ENCODE measurements around the gene PITPNC1.

Gene PITPNC1

GRCh38 chr17:67500677-67501300 lies 123.7 kb downstream of the PITPNC1 start:
- no peak overlapping the region for H3K27ac ChIP-seq
- no peak for TF ChIP-seq CTCF (IDR thresholded peaks at IDR 0.05)
- no peak for TF ChIP-seq ZFX (IDR thresholded peaks at IDR 0.05; ENCODE audit: borderline replicate concordance)

DNA sequence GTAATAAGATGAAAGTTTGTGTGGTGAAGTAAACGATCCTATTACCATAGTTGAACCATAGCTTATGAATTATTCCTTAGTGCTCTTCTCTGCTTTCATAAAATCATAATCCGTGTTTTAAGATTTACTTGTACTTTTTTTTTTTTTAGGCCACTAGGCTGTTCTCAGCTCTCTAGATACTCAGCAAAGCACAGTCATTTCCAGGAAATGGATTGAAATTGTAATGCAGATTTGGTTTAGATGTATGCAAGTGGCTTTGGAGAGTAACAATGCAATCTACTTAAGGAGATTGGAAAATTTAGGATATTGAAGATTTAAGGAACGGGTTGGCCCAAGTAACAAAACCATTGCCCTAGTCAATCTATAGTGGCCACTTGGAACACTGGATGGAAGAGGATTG lies 125.1 kb downstream of the PITPNC1 start:
- no peak overlapping the region for H3K27ac ChIP-seq
- TF ChIP-seq CTCF (IDR thresholded peaks at IDR 0.05), result no peak
- TF ChIP-seq ZFX (IDR thresholded peaks at IDR 0.05; ENCODE audit: borderline replicate concordance), result no peak

DNA sequence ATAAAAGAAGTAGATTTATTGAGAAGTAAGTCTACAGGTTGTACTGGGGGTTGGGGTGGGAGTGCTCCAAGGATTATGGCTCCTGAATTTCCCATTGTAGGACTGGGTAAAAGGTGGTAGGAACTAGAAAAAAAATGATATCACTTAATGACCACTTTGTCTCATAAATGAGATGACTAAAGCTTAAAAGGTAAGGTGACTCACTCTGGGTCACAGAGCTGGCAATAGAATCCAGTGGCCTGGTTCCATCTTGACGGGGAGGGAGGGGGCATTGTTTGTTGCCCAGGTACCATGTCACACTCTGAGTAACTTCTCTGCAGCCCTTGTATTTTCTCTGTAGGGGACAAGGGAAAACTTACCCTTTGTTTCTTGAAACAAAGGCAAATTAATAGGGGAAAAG lies 126.1 kb downstream of the PITPNC1 start:
- TF ChIP-seq ZFX (IDR thresholded peaks at IDR 0.05; ENCODE audit: borderline replicate concordance), result no peak
- TF ChIP-seq CTCF (IDR thresholded peaks at IDR 0.05), result no peak
- H3K27ac ChIP-seq, result no peak overlapping the region

DNA sequence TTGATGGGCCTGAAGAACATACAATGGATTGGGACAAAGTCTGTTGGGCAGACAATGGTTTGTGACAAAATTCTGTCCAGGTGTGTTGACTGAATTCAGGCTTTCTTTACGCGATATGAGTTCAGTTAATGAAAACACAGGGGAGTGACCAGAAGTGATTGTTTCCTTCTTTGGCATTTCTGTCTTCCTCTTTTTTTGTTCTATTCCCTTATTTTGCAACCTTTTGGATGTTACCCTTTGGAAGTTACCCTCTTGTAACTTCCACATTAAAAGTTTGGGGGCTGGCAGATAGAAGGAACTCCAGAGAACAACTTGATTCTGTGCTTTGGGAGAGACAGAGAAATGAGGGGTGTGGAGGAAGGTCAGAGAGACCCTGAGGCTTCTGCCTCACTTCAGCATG lies 126.7 kb downstream of the PITPNC1 start:
- H3K27ac ChIP-seq, result no peak overlapping the region
- TF ChIP-seq CTCF (IDR thresholded peaks at IDR 0.05) (no peak), ZFX (IDR thresholded peaks at IDR 0.05; ENCODE audit: borderline replicate concordance) (no peak)

DNA sequence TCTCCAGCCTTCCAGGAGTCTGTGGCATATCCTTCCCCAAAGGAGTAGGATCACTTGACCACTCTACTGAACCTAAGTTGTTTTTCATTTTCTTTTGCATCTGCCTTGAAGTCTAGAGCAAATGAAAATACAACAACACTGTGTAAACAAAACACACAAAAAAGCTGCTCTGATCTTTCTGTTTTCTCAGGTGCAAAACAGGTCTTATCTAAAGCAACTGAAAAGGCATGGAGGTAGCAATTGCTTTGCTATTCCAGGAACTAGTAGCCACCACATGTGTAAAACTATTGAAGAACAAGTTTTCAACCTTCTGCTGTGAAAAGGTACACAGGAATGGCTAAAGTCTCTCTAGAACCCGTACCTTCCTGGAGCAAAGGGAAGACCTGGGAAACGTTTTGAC lies 127.1 kb downstream of the PITPNC1 start:
- no peak overlapping the region for H3K27ac ChIP-seq
- no peak for TF ChIP-seq ZFX (IDR thresholded peaks at IDR 0.05; ENCODE audit: borderline replicate concordance)
- no peak for TF ChIP-seq CTCF (IDR thresholded peaks at IDR 0.05)

GRCh38 chr17:67506966-67507365 lies 129.9 kb downstream of the PITPNC1 start:
- TF ChIP-seq CTCF (IDR thresholded peaks at IDR 0.05) (no peak), ZFX (IDR thresholded peaks at IDR 0.05; ENCODE audit: borderline replicate concordance) (no peak)
- H3K27ac ChIP-seq, result no peak overlapping the region

DNA sequence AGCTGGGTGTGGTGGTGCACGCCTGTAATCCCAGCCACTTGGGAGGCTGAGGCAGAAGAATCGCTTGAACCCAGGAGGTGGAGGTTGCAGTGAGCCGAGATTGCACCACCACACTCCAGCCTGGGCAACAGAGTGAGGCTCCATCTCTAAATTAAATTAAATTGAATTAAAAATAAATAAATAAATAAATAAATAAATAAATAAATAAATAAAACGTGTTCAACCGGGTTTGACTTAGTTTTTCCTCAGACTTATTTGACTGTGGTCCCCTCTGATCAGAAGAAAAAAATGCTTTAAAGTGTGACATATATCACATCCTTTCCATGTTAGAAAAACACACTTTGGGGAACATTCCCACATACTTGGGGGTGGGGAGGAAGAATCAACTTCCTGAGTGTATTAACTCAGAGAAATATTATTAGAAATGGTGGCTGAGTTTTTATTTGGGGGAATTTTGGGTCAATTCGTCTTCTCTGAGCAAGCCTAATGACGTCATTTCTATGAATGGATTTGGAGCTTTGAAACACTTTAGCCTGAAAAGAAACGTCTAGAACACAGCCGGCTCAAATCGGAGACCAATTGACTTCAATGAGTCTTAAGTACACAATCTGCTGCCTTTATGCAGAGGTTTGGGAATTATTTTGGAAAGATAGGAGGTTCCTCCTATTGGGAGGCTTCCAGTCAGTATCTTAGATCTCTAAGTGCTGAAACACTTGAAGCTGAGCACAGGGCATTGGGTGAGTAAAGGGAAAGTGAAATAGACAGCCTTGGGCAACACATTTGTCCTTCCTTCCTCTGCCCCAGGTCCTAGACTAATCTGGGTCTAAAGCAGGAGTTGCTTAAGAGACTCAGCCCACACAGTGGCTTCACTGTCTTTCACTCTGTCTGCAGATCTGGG lies 132.6 kb downstream of the PITPNC1 start:
- TF ChIP-seq ZFX (IDR thresholded peaks at IDR 0.05; ENCODE audit: borderline replicate concordance) (no peak), CTCF (IDR thresholded peaks at IDR 0.05) (no peak)
- no peak overlapping the region for H3K27ac ChIP-seq
